Upper lobe of right lung (tissue), 1 donor: ENCODE measurements around the gene RNPEPL1. TPM values are rescaled to one million over a fixed set of nuclear protein-coding genes. Genes with fewer than 3 reads are reported as not detected.

Experiments used
- ATAC-seq: fragments of 200-7000 bp; cut with Tn5 transposase; one replicate; pipeline ENCODE4 v1.9.1; 2020; ENCODE audit warnings: mild to moderate bottlenecking, moderate library complexity
- DNase-seq: peaks from one replicate; pipeline ENCODE4 v3.0.0-alpha.2; 2020
- H3K27ac ChIP-seq: fragments of 200-600 bp; one replicate; pipeline ENCODE4 v1.8.0; 2022
- H3K27me3 ChIP-seq: fragments of 200-600 bp; one replicate; pipeline ENCODE4 v1.8.0; 2022; ENCODE audit warnings: mild to moderate bottlenecking
- H3K36me3 ChIP-seq: fragments of 200-600 bp; one replicate; pipeline ENCODE4 v1.8.0; 2022
- H3K4me1 ChIP-seq: fragments of 200-600 bp; one replicate; pipeline ENCODE4 v1.8.0; 2022
- H3K4me3 ChIP-seq: fragments of 200-600 bp; one replicate; pipeline ENCODE4 v1.8.0; 2022; ENCODE audit warnings: mild to moderate bottlenecking
- H3K9me3 ChIP-seq: fragments of 200-600 bp; one replicate; pipeline ENCODE4 v1.8.0; 2022
- CTCF ChIP-seq: fragments of 200-600 bp; IDR thresholded peaks from one replicate; pipeline ENCODE4 v1.8.0; 2022; ENCODE audit warnings: antibody characterized with exemption
- intact Hi-C: fragments of 100-400 bp; cut with DNase I; formaldehyde crosslinking; loops from one replicate; pipeline ENCODE4 v1.11.0; 2022
- total RNA-seq: library from RNA; stranded (reverse); fragmentation: NEBNext Ultra II Directional; extraction: Animal tissue kit (Norgen Biotek cat#: 25700); gene quantifications from one replicate; pipeline ENCODE4 v1.2.1, GENCODE V29; 2021
- donor health status: DM: no; HTN: yes; CAD: no; lungs with severe emphysema.

The RNPEPL1 gene
- total RNA-seq, 1 donor from 2014 or later, result 88.6 TPM

GRCh38 chr2:240568678-240569522, 616 bp downstream of the RNPEPL1 start:
- no peaks in the 10 kb centered on the region for H3K27me3 ChIP-seq
- peak overlapping the region; percentile 78 for H3K4me3 ChIP-seq
- DNase-seq (peak; percentile 88), ATAC-seq (peak; percentile 22)
- no peak for TF ChIP-seq CTCF
- peaks cover 13% of the 10 kb centered on the region for H3K36me3 ChIP-seq
- H3K27ac ChIP-seq, result peak overlapping the region; percentile 83
- H3K9me3 ChIP-seq, result no peaks in the 10 kb centered on the region
- intact Hi-C loops, result no loop called here
- H3K4me1 ChIP-seq, result peaks cover 56% of the 10 kb centered on the region

GRCh38 chr2:240569523-240569997, 1.3 kb downstream of the RNPEPL1 start:
- no peak for TF ChIP-seq CTCF
- Histone ChIP-seq H3K27me3 (no peaks in the 10 kb centered on the region), H3K36me3 (peaks cover 19% of the 10 kb centered on the region), H3K27ac (peak overlapping the region; percentile 83), H3K9me3 (no peaks in the 10 kb centered on the region), H3K4me3 (peak overlapping the region; percentile 78), H3K4me1 (peaks cover 50% of the 10 kb centered on the region)
- DNase-seq (peak; percentile 64), ATAC-seq (no peak)
- intact Hi-C loops, result no loop called here

- peaks cover 45% of the 10 kb centered on the region for H3K4me1 ChIP-seq
- DNase-seq, result peak; percentile 65
- ATAC-seq, result no peak
- H3K27ac ChIP-seq, result peak overlapping the region; percentile 83
- no peaks in the 10 kb centered on the region for H3K9me3 ChIP-seq
- peaks cover 24% of the 10 kb centered on the region for H3K36me3 ChIP-seq
- H3K27me3 ChIP-seq, result no peaks in the 10 kb centered on the region
- intact Hi-C loops, result no loop called here
- H3K4me3 ChIP-seq, result peak overlapping the region; percentile 78
- no peak for TF ChIP-seq CTCF
Observed at GRCh38 chr2:240569998-240570530, 1.8 kb downstream of the RNPEPL1 start.

- intact Hi-C loops, result no loop called here
- no peak overlapping the region for H3K27ac ChIP-seq
- peak; percentile 60 for DNase-seq
Observed at GRCh38 chr2:240570531-240571313, 2.4 kb downstream of the RNPEPL1 start.

More at GRCh38 chr2:240570531-240571313, 2.4 kb downstream of the RNPEPL1 start:
- H3K36me3 ChIP-seq, result peaks cover 31% of the 10 kb centered on the region
- no peak for ATAC-seq
- no peak overlapping the region for H3K4me3 ChIP-seq
- no peaks in the 10 kb centered on the region for H3K27me3 ChIP-seq
- H3K9me3 ChIP-seq, result no peaks in the 10 kb centered on the region
- peaks cover 38% of the 10 kb centered on the region for H3K4me1 ChIP-seq
- TF ChIP-seq CTCF, result no peak
